ENCODE results near the gene PCK1. TPM values are rescaled to one million over a fixed set of nuclear protein-coding genes. Genes with fewer than 3 reads are reported as not detected.

PCK1 gene
- total and polyA plus RNA-seq, 2 experiments from 2014 or later = not detected

DNA sequence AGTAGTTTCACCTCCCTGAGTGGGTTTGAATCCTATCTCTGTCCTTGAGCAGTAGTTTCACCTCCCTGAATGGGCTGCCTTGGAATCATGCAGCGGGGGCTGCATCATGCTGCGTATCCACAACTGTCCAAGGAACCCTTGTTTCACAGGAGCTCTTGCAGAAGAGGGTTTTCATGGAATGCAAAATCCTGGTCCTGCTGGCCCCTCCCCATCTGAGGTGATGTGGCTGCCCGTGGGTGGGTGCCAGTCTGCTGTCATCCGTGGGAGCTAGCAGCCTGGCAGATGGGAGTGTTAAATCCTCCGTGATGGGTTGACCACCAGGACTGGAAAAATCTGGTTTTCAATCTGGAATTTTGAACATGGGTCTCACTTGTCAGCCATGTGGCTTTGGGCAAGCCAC, 37.6 kb downstream of the PCK1 start:
- Histone ChIP-seq H3K79me2 (replicated peaks; ENCODE audit: insufficient read depth) (no peaks in the 10 kb centered on the region), H3K9me2 (ENCODE audit: insufficient read depth) (no peaks in the 10 kb centered on the region), H3K36me3 (ENCODE audit: insufficient read depth) (no peaks in the 10 kb centered on the region), H2AFZ (no peak overlapping the region), H3K4me3 (no peak overlapping the region), H3K27me3 (ENCODE audit: insufficient read depth) (no peaks in the 10 kb centered on the region), H3K4me2 (no peak overlapping the region), H3K4me1 (ENCODE audit: insufficient read depth) (no peaks in the 10 kb centered on the region; the same call in 1 of the 2 replicates), H4K20me1 (replicated peaks; ENCODE audit: insufficient read depth) (no peaks in the 10 kb centered on the region), H3F3A (replicated peaks; ENCODE audit: low read depth) (0 out of 2 replicates have a peak, but pooled peaks cover 3% of the 10 kb centered on the region), H3K27ac (ENCODE audit: low read depth) (no peak overlapping the region)
- TF ChIP-seq, protein P1, sequence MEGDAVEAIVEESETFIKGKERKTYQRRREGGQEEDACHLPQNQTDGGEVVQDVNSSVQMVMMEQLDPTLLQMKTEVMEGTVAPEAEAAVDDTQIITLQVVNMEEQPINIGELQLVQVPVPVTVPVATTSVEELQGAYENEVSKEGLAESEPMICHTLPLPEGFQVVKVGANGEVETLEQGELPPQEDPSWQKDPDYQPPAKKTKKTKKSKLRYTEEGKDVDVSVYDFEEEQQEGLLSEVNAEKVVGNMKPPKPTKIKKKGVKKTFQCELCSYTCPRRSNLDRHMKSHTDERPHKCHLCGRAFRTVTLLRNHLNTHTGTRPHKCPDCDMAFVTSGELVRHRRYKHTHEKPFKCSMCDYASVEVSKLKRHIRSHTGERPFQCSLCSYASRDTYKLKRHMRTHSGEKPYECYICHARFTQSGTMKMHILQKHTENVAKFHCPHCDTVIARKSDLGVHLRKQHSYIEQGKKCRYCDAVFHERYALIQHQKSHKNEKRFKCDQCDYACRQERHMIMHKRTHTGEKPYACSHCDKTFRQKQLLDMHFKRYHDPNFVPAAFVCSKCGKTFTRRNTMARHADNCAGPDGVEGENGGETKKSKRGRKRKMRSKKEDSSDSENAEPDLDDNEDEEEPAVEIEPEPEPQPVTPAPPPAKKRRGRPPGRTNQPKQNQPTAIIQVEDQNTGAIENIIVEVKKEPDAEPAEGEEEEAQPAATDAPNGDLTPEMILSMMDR (conservative IDR thresholded peaks at IDR 0.05; ENCODE audit: low read depth in 2 of 2) = no peak
- TF ChIP-seq ZNF462 (CRISPR knock-in tag; IDR thresholded peaks at IDR 0.05) (no peak), ZNF114 (CRISPR knock-in tag; IDR thresholded peaks at IDR 0.05) (no peak), EZH2phosphoT487 (IDR thresholded peaks at IDR 0.05; ENCODE audit: unreplicated experiment) (no peak), REST (IDR thresholded peaks at IDR 0.05; ENCODE audit: unreplicated experiment) (no peak), NANOG (IDR thresholded peaks at IDR 0.05; ENCODE audit: borderline replicate concordance) (no peak), ZNF331 (CRISPR knock-in tag; IDR thresholded peaks at IDR 0.05; ENCODE audit: low read depth) (no peak)
- ATAC-seq (no peak), DNase-seq (ENCODE audit: low spot score) (no peak)
- H3K27ac Mint-ChIP-seq = no peak overlapping the region
- H3K9me3 Mint-ChIP-seq = peaks cover 3% of the 10 kb centered on the region; the same call in 1 of the 3 replicates
- peaks cover 10% of the 10 kb centered on the region for H3K4me1 Mint-ChIP-seq
- no peaks in the 10 kb centered on the region for H3K36me3 Mint-ChIP-seq (ENCODE audit: low read depth)
- no peak overlapping the region for H3K4me3 Mint-ChIP-seq
- H3K27me3 Mint-ChIP-seq (ENCODE audit: insufficient read depth, low read depth, poor library complexity) = peaks cover 21% of the 10 kb centered on the region
